Lung (tissue), 12 donors: ENCODE data around the gene ZC3H11A. TPM values are rescaled to one million over a fixed set of nuclear protein-coding genes. Genes with fewer than 3 reads are reported as not detected.

Source experiments
- ATAC-seq: fragments of 200-7000 bp; cut with Tn5 transposase; one replicate; pipeline ENCODE4 v1.9.1; 2020; ENCODE audit warnings: moderate number of reproducible peaks; ENCODE audit not compliant: insufficient read depth, low FRiP score
- DNase-seq, 3 donors: peaks; one replicate each; pipeline ENCODE4 v3.0.0-alpha.2; 2013 to 2017
- H3K27ac ChIP-seq, 2 donors: one replicate each; pipeline ENCODE4 v1.5.1; 2013; ENCODE audit warnings: mild to moderate bottlenecking in 2 of 2, moderate library complexity in 2 of 2, control low read depth in 1 of 2, inconsistent platforms in 1 of 2, low read depth in 1 of 2, low read length in 1 of 2
- H3K27me3 ChIP-seq, 3 donors: one replicate each; pipeline ENCODE4 v1.5.1; 2013; ENCODE audit warnings: low read length in 2 of 3; ENCODE audit not compliant: control insufficient read depth in 3 of 3, insufficient read depth in 3 of 3
- H3K36me3 ChIP-seq, 4 donors: one replicate each; pipeline ENCODE4 v1.5.1; 2013; ENCODE audit warnings: low read length in 4 of 4, mild to moderate bottlenecking in 1 of 4, moderate library complexity in 1 of 4; ENCODE audit not compliant: control insufficient read depth in 4 of 4, insufficient read depth in 4 of 4
- H3K4me1 ChIP-seq, 5 donors: one replicate each; pipeline ENCODE4 v1.5.1; 2013; ENCODE audit warnings: low read length in 5 of 5, mild to moderate bottlenecking in 2 of 5, moderate library complexity in 1 of 5; ENCODE audit not compliant: control insufficient read depth in 5 of 5, insufficient read depth in 5 of 5
- H3K4me3 ChIP-seq: one replicate; pipeline ENCODE4 v1.5.1; 2013; ENCODE audit warnings: mild to moderate bottlenecking, control low read depth, moderate library complexity
- H3K9ac ChIP-seq, 2 donors: one replicate each; pipeline ENCODE4 v1.5.1; 2013; ENCODE audit warnings: low read length in 2 of 2, control low read depth in 1 of 2; ENCODE audit not compliant: insufficient read depth in 1 of 2
- H3K9me3 ChIP-seq, 4 donors: one replicate each; pipeline ENCODE4 v1.5.1; 2013; ENCODE audit warnings: low read length in 3 of 4, mild to moderate bottlenecking in 1 of 4, moderate library complexity in 1 of 4; ENCODE audit not compliant: control insufficient read depth in 4 of 4, insufficient read depth in 3 of 4
- CTCF ChIP-seq: IDR thresholded peaks from 2 replicates; pipeline ENCODE4 v1.5.1; 2012; ENCODE audit warnings: mild to moderate bottlenecking; ENCODE audit errors: control extremely low read depth, extremely low read depth
- WGBS, 2 donors: extraction: QIAGEN DNeasy Blood & Tissue Kit; methylation state at CpG; one replicate each; pipeline ENCODE4 v1.1.7; 2013; 5-methylcytosine and 5-hydroxymethylcytosine counted together
- polyA plus RNA-seq, 2 donors: library from polyadenylated mRNA; stranded (reverse); fragments of 200-250 nt; gene quantifications; one replicate each; pipeline ENCODE4 v1.2.1, GENCODE V29; 2013
- total RNA-seq, 2 donors: library from RNA; depleted of rRNA in 1 of 2; stranded (reverse); fragments of >200 nt in 1 of 2; gene quantifications; one replicate each; pipeline ENCODE4 v1.2.1, GENCODE V29; 2014 to 2021
- donor health status: control.
- donor health status: control.
- donor health status: Bipolar disorder and iron deficiency.
- donor health status: healthy.
- donor health status: DM: yes; HTN: yes; CAD: no.

ZC3H11A gene
- total and polyA plus RNA-seq, 4 donors = 34.9 to 148 (median 46.4) TPM

DNA sequence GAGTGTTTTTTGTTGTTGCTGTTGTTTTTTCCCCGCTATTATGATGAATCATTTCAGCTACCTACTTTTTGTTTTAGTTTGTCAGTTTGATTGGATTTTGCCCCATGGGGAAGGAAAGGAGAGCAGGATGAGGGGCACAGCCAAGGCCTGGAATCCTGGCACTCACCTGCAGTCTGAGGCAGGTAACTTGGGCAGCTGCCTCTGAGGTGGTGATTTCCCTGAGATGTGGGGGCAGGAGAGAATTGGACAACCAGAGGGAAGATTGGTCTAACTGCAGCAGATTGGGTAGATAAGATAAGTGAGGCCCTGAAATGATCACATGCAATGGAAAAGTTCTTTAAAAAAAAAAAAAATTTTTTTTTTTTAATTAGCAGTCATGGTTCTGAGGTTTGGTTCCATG is 31.9 kb upstream of the ZC3H11A start:
- Histone ChIP-seq H3K27ac (no peak overlapping the region), H3K9ac (no peak overlapping the region), H3K36me3 (no peaks in the 10 kb centered on the region), H3K27me3 (no peaks in the 10 kb centered on the region), H3K9me3 (no peaks in the 10 kb centered on the region), H3K4me1 (peaks cover 0 to 1% (median 0%) of the 10 kb centered on the region in 5 donors), H3K4me3 (no peak overlapping the region)
- no peak for ATAC-seq
- no peak for DNase-seq
- WGBS, 2 donors = 94 to 100% methylated on average over 1 of the region's 1 CpG
- no peak for TF ChIP-seq CTCF

DNA sequence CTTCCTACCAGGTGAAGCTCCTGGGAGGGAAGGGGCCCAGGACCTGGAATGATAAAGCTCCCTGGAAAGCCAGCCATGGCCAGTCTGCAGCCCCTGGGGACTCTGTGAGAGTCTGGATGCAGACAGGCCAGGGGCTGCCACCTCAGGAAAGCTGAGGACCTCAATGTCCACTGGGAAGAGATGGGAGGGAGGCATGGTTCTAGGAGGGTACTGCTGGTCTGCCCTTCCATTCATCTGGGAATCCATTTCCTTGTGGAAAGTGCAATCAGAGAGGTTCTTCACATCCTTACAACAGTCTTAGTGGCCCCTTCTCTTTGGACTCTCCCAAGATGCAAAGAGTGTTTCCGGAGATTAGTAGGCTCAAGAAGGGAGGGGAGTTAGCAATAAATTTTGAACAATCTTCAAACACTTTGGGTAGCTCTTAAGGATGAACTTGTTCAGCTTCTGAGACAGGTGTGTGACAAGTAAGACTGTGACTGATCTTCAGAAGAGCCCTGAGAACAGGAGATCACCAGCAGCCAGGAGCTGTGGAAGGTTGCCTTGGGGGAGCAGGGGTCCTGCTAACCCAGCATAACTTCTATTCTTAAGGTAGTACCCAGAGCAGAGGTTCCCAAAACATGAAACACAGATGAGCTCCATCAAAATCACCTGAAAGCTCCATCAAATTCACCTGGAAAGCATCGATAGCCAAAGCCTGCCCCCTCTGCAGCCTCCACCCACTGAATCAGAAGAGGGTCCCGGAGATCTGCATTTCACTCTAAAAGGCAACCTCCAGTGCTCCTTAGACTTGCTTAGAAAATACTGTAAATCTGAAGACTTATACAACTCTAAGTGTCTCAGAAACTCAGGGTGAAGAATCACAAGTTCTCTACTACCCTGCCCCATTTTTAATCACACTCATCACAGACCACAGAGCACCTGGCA is 31.1 kb upstream of the ZC3H11A start:
- H3K4me1 ChIP-seq = peaks cover 0 to 2% (median 0%) of the 10 kb centered on the region in 5 donors
- DNase-seq = no peak
- no peaks in the 10 kb centered on the region for H3K9me3 ChIP-seq
- no peak overlapping the region for H3K4me3 ChIP-seq
- no peak overlapping the region for H3K27ac ChIP-seq
- no peak overlapping the region for H3K9ac ChIP-seq
- no peak for TF ChIP-seq CTCF
- 57 to 93% methylated on average over 3 of the region's 3 CpGs for WGBS, 2 donors
- ATAC-seq = no peak
- no peaks in the 10 kb centered on the region for H3K36me3 ChIP-seq
- no peaks in the 10 kb centered on the region for H3K27me3 ChIP-seq

- H3K4me1 ChIP-seq = peaks cover 0 to 6% (median 3%) of the 10 kb centered on the region in 5 donors
- no peak for DNase-seq
- H3K36me3 ChIP-seq = no peaks in the 10 kb centered on the region
- H3K9me3 ChIP-seq = no peaks in the 10 kb centered on the region
- H3K4me3 ChIP-seq = no peak within 1 kb of the TSS
- TF ChIP-seq CTCF = no peak
- H3K9ac ChIP-seq = no peak within 1 kb of the TSS
- ATAC-seq = no peak
- peak within 1 kb of the TSS in 1 of 2 donors; percentile 42 for H3K27ac ChIP-seq
- WGBS, 2 donors = 67 to 68% methylated on average over 16 of the region's 16 CpGs
- no peaks in the 10 kb centered on the region for H3K27me3 ChIP-seq
Observed at GRCh38 chr1:203765029-203765837, 30.2 kb upstream of the ZC3H11A start, which contains the start of gene LAX1. TSS of gene LAX1 (plus strand) at chr1:203765183. CDS start at chr1:203765566, 383 bp downstream.
